GM23338 (cell line): ENCODE measurements around the gene CGGBP1. TPM values are rescaled to one million over a fixed set of nuclear protein-coding genes. Genes with fewer than 3 reads are reported as not detected.

ENCODE experiments used
- ATAC-seq: fragments of 200-7000 bp; cut with Tn5 transposase; 3 replicates; pipeline ENCODE4 v1.9.1; 2020
- DNase-seq: peaks from one replicate; pipeline ENCODE4 v3.0.0-alpha.2; 2015; ENCODE audit warnings: low spot score
- H2AFZ ChIP-seq: fragments of 200-600 bp; sonication (generic); 2 replicates; pipeline ENCODE4 v1.8.0; 2016; ENCODE audit warnings: antibody characterized with exemption, mild to moderate bottlenecking, moderate library complexity
- H3F3A ChIP-seq: fragments of 200-600 bp; sonication (generic); replicated peaks from 2 replicates; pipeline ENCODE4 v1.8.0; 2017; ENCODE audit warnings: antibody characterized with exemption, mixed run types, low read depth
- H3K27ac ChIP-seq: fragments of 200-600 bp; sonication (generic); 2 replicates; pipeline ENCODE4 v1.6.1; 2016; ENCODE audit warnings: low read depth
- H3K27me3 ChIP-seq: fragments of 200-600 bp; sonication (generic); 2 replicates; pipeline ENCODE4 v1.8.0; 2016; ENCODE audit warnings: mild to moderate bottlenecking, mixed run types, moderate library complexity; ENCODE audit not compliant: insufficient read depth
- H3K36me3 ChIP-seq: fragments of 200-600 bp; sonication (generic); 2 replicates; pipeline ENCODE4 v1.8.0; 2016; ENCODE audit warnings: mild to moderate bottlenecking; ENCODE audit not compliant: insufficient read depth
- H3K4me1 ChIP-seq: fragments of 200-600 bp; sonication (generic); 2 replicates; pipeline ENCODE4 v1.8.0; 2016; ENCODE audit warnings: mild to moderate bottlenecking, moderate library complexity; ENCODE audit not compliant: insufficient read depth
- H3K4me2 ChIP-seq: fragments of 200-600 bp; sonication (generic); 2 replicates; pipeline ENCODE4 v1.7.1; 2017; ENCODE audit warnings: mixed run types
- H3K4me3 ChIP-seq: fragments of 200-600 bp; sonication (generic); 2 replicates; pipeline ENCODE4 v1.6.1; 2016; ENCODE audit warnings: mixed run types
- H3K79me2 ChIP-seq: fragments of 200-600 bp; sonication (generic); replicated peaks from 2 replicates; pipeline ENCODE4 v1.8.0; 2017; ENCODE audit warnings: mild to moderate bottlenecking; ENCODE audit not compliant: insufficient read depth
- H3K9me2 ChIP-seq: fragments of 200-600 bp; sonication (generic); 2 replicates; pipeline ENCODE4 v1.8.0; 2017; ENCODE audit not compliant: insufficient read depth
- H4K20me1 ChIP-seq: fragments of 200-600 bp; sonication (generic); replicated peaks from 2 replicates; pipeline ENCODE4 v1.8.0; 2017; ENCODE audit warnings: mild to moderate bottlenecking; ENCODE audit not compliant: insufficient read depth
- H3K27ac Mint-ChIP-seq: 2 replicates; pipeline ENCODE4 v1.8.0; 2020; ENCODE audit warnings: inconsistent platforms, mild to moderate bottlenecking, moderate library complexity, mixed read lengths
- H3K27me3 Mint-ChIP-seq: 3 replicates; pipeline ENCODE4 v1.8.0; 2022; ENCODE audit warnings: low read depth, mild to moderate bottlenecking, moderate library complexity, mixed read lengths, inconsistent platforms; ENCODE audit not compliant: insufficient read depth, poor library complexity
- H3K36me3 Mint-ChIP-seq: 3 replicates; pipeline ENCODE4 v1.8.0; 2021; ENCODE audit warnings: low read depth, mild to moderate bottlenecking, inconsistent platforms, moderate library complexity, mixed read lengths
- H3K4me1 Mint-ChIP-seq: 3 replicates; pipeline ENCODE4 v1.8.0; 2020; ENCODE audit warnings: mild to moderate bottlenecking, inconsistent platforms, mixed read lengths
- H3K4me3 Mint-ChIP-seq: 3 replicates; pipeline ENCODE4 v1.8.0; 2021; ENCODE audit warnings: moderate library complexity, mild to moderate bottlenecking, inconsistent platforms, mixed read lengths
- H3K9me3 Mint-ChIP-seq: 3 replicates; pipeline ENCODE4 v1.8.0; 2020; ENCODE audit warnings: moderate library complexity, mild to moderate bottlenecking, inconsistent platforms, mixed read lengths
- POLR2AphosphoS5 ChIP-seq: IDR thresholded peaks from 2 replicates; pipeline ENCODE4 v1.6.1; 2016; ENCODE audit warnings: antibody characterized with exemption, low read depth
- polyA plus RNA-seq: library from polyadenylated mRNA; unstranded; fragments of >200 nt; fragmentation: Nextera tagmentation; extraction: Ambion mirVana; gene quantifications from 2 replicates; pipeline ENCODE4 v1.2.1, GENCODE V29; 2016
- total RNA-seq: library from RNA; depleted of rRNA; stranded (reverse); fragments of >200 nt; shearing (Covaris generic); gene quantifications from 2 replicates; pipeline ENCODE4 v1.2.3, GENCODE V29; 2014
- TF ChIP-seq, protein P1 (sequence below): fragments of 250-450 bp; sonication (Bioruptor Pico); IDR thresholded peaks from 2 replicates; pipeline ENCODE4 v1.5.0; 2020; ENCODE audit warnings: mild to moderate bottlenecking, moderate library complexity
- TF ChIP-seq, protein P2 (sequence below), 2 experiments: fragments of 200-600 bp in 1 of 2; sonication (generic) in 1 of 2; conservative IDR thresholded peaks; 2 replicates each; pipeline versions ENCODE4 v1.5.1 to v1.6.1; 2016 to 2017; ENCODE audit warnings: antibody characterized with exemption in 2 of 2, low read depth in 2 of 2, mild to moderate bottlenecking in 2 of 2, moderate library complexity in 1 of 2

CGGBP1 gene
- total and polyA plus RNA-seq, 2 experiments from 2014 or later: 55.5 to 63.5 TPM

DNA sequence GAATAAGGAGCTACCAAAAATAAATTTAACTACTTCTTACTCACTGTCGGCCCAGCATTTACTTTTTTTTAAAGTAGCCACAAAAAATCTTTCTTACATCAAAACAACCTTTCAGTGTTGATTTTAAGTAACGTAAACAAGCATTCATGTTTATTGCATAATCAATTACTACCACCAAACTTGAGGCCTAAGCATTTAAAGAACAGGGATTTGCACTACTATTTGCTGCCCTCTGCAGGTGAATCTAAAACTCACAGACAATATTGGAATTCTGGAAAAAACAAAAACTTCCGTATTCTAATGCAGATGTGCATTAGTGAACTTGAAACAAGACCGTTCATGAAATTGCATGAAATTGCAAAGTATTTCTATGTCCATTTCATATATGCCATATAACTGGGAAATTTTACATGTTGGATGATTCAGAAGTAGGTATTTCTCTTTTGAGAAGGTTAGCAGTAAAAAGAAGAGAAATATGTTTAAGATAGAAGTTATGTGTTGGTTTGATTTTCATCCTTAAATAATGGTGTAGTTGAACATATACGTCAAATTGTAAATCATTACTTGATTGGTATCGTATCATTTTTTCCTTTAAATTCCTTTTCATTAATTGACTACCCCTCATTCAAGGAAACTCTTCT, 55.6 kb downstream of the CGGBP1 start:
- Mint-ChIP-seq H3K4me1 (no peaks in the 10 kb centered on the region), H3K27ac (no peak overlapping the region), H3K27me3 (peaks cover 2% of the 10 kb centered on the region), H3K36me3 (no peaks in the 10 kb centered on the region), H3K4me3 (no peak overlapping the region), H3K9me3 (no peaks in the 10 kb centered on the region)
- TF ChIP-seq, protein P1, sequence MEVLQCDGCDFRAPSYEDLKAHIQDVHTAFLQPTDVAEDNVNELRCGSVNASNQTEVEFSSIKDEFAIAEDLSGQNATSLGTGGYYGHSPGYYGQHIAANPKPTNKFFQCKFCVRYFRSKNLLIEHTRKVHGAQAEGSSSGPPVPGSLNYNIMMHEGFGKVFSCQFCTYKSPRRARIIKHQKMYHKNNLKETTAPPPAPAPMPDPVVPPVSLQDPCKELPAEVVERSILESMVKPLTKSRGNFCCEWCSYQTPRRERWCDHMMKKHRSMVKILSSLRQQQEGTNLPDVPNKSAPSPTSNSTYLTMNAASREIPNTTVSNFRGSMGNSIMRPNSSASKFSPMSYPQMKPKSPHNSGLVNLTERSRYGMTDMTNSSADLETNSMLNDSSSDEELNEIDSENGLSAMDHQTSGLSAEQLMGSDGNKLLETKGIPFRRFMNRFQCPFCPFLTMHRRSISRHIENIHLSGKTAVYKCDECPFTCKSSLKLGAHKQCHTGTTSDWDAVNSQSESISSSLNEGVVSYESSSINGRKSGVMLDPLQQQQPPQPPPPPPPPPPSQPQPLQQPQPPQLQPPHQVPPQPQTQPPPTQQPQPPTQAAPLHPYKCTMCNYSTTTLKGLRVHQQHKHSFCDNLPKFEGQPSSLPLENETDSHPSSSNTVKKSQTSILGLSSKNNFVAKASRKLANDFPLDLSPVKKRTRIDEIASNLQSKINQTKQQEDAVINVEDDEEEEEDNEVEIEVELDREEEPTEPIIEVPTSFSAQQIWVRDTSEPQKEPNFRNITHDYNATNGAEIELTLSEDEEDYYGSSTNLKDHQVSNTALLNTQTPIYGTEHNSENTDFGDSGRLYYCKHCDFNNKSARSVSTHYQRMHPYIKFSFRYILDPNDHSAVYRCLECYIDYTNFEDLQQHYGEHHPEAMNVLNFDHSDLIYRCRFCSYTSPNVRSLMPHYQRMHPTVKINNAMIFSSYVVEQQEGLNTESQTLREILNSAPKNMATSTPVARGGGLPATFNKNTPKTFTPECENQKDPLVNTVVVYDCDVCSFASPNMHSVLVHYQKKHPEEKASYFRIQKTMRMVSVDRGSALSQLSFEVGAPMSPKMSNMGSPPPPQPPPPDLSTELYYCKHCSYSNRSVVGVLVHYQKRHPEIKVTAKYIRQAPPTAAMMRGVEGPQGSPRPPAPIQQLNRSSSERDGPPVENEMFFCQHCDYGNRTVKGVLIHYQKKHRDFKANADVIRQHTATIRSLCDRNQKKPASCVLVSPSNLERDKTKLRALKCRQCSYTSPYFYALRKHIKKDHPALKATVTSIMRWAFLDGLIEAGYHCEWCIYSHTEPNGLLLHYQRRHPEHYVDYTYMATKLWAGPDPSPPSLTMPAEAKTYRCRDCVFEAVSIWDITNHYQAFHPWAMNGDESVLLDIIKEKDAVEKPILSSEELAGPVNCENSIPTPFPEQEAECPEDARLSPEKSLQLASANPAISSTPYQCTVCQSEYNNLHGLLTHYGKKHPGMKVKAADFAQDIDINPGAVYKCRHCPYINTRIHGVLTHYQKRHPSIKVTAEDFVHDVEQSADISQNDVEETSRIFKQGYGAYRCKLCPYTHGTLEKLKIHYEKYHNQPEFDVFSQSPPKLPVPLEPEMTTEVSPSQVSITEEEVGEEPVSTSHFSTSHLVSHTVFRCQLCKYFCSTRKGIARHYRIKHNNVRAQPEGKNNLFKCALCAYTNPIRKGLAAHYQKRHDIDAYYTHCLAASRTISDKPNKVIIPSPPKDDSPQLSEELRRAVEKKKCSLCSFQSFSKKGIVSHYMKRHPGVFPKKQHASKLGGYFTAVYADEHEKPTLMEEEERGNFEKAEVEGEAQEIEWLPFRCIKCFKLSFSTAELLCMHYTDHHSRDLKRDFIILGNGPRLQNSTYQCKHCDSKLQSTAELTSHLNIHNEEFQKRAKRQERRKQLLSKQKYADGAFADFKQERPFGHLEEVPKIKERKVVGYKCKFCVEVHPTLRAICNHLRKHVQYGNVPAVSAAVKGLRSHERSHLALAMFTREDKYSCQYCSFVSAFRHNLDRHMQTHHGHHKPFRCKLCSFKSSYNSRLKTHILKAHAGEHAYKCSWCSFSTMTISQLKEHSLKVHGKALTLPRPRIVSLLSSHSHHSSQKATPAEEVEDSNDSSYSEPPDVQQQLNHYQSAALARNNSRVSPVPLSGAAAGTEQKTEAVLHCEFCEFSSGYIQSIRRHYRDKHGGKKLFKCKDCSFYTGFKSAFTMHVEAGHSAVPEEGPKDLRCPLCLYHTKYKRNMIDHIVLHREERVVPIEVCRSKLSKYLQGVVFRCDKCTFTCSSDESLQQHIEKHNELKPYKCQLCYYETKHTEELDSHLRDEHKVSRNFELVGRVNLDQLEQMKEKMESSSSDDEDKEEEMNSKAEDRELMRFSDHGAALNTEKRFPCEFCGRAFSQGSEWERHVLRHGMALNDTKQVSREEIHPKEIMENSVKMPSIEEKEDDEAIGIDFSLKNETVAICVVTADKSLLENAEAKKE: no peak
- TF ChIP-seq, protein P2, sequence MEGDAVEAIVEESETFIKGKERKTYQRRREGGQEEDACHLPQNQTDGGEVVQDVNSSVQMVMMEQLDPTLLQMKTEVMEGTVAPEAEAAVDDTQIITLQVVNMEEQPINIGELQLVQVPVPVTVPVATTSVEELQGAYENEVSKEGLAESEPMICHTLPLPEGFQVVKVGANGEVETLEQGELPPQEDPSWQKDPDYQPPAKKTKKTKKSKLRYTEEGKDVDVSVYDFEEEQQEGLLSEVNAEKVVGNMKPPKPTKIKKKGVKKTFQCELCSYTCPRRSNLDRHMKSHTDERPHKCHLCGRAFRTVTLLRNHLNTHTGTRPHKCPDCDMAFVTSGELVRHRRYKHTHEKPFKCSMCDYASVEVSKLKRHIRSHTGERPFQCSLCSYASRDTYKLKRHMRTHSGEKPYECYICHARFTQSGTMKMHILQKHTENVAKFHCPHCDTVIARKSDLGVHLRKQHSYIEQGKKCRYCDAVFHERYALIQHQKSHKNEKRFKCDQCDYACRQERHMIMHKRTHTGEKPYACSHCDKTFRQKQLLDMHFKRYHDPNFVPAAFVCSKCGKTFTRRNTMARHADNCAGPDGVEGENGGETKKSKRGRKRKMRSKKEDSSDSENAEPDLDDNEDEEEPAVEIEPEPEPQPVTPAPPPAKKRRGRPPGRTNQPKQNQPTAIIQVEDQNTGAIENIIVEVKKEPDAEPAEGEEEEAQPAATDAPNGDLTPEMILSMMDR (conservative IDR thresholded peaks at IDR 0.05; ENCODE audit: low read depth in 2 of 2): peak; percentile 73 to 96
- Histone ChIP-seq H3K79me2 (no peaks in the 10 kb centered on the region), H3K4me1 (no peaks in the 10 kb centered on the region), H4K20me1 (no peaks in the 10 kb centered on the region), H3K27ac (no peak overlapping the region), H3F3A (no peaks in the 10 kb centered on the region), H3K27me3 (no peaks in the 10 kb centered on the region), H3K4me3 (no peak overlapping the region), H3K9me2 (no peaks in the 10 kb centered on the region), H2AFZ (no peak overlapping the region), H3K4me2 (no peak overlapping the region), H3K36me3 (no peaks in the 10 kb centered on the region)
- DNase-seq (peak; percentile 76), ATAC-seq (no peak)

DNA sequence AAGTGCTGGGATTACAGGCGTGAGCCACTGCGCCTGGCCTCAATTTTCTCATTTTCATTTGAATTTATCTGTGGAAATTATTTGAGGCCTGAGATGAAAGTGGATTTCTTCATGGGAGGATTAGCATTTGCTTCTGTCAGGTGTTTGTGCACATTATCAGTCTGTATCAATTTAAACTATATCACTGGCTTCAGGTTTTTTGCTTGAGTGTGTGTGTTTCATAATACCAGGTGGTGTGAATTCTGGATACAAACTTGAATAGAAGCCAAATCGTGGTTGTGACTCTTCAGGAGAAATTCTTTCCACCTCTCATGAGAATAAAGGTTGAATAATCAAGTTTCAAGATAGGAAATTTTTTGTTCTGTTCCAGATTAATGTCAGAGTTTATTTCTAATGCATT, 56.4 kb downstream of the CGGBP1 start:
- H2AFZ ChIP-seq: no peak overlapping the region
- Mint-ChIP-seq H3K36me3 (no peaks in the 10 kb centered on the region), H3K27me3 (peaks cover 2% of the 10 kb centered on the region), H3K9me3 (no peaks in the 10 kb centered on the region), H3K4me1 (no peaks in the 10 kb centered on the region), H3K27ac (no peak overlapping the region), H3K4me3 (no peak overlapping the region)
- no peaks in the 10 kb centered on the region for H3K9me2 ChIP-seq
- H3K27me3 ChIP-seq: no peaks in the 10 kb centered on the region
- H3K4me3 ChIP-seq: no peak overlapping the region
- no peak overlapping the region for H3K4me2 ChIP-seq
- H3F3A ChIP-seq: no peaks in the 10 kb centered on the region
- no peaks in the 10 kb centered on the region for H3K36me3 ChIP-seq
- H4K20me1 ChIP-seq: no peaks in the 10 kb centered on the region
- no peak for ATAC-seq
- no peaks in the 10 kb centered on the region for H3K4me1 ChIP-seq
- H3K79me2 ChIP-seq: no peaks in the 10 kb centered on the region
- H3K27ac ChIP-seq: no peak overlapping the region
- no peak for DNase-seq
- no peak for TF ChIP-seq POLR2AphosphoS5
- TF ChIP-seq, protein P1: no peak
